Heart left ventricle (tissue), 13 donors: ENCODE results near the gene ORM2.

Source experiments
- CTCF ChIP-seq, 12 donors: fragments of 200-600 bp; sonication (generic) in 4 of 12; IDR thresholded peaks; one replicate each; pipeline versions ENCODE4 v1.5.0 to v1.8.0; 2018 to 2022; ENCODE audit warnings: antibody characterized with exemption in 12 of 12, mild to moderate bottlenecking in 5 of 12
- POLR2A ChIP-seq, 2 donors: fragments of 450-650 bp; IDR thresholded peaks; one replicate each; pipeline ENCODE4 v1.6.1; 2017; ENCODE audit warnings: antibody characterized with exemption in 2 of 2, mild to moderate bottlenecking in 2 of 2, moderate library complexity in 2 of 2
- donor health status: ischemic (EF 13 %, LVEDD 7.1; RV severe dilation, severe dysfunction).
- donor health status: DM: no; HTN: yes; CAD: no.
- donor health status: DM: no; HTN: no; CAD: no.
- donor health status: ischemic (EF 25% LVEDD 6.9; RV normal size, moderate dysfunction).
- donor health status: ischemic (EF 25% LVEDD 5.7; RV mildly dilated, moderate dysfunction).
- donor health status: ischemic (EF 35%, LVEDD 5.7; RV mildly dilated, moderate dysfunction).
- donor health status: nonischemic (EF 11% LVEDD 7.7; RV severe dilation, severe dysfunction).
- donor health status: DM: yes; HTN: yes; CAD: no.
- donor health status: PGD.
- donor health status: ischemic (EF 29% LVEDD 5.4; RV normal size, mild dysfunction).
- donor health status: nonischemic (EF 23%, LVEDD 6.1; RV moderate dilation, normal function).

- TF ChIP-seq CTCF (IDR thresholded peaks at IDR 0.05) (no peak), POLR2A (IDR thresholded peaks at IDR 0.05) (no peak)
Measured at GRCh38 chr9:114299286-114300152, 30.1 kb upstream of the ORM2 start.
